ENCODE measurements around the gene KXD1. TPM values are rescaled to one million over a fixed set of nuclear protein-coding genes. Genes with fewer than 3 reads are reported as not detected.

Gene KXD1
- total RNA-seq, 1 experiment from 2014 or later, result 138 TPM

- H2AK5ac ChIP-seq (ENCODE audit: insufficient read length, low read length), result no peak overlapping the region
- H3K27me3 ChIP-seq (ENCODE audit: insufficient read depth, low read length), result peaks cover 16% of the 10 kb centered on the region
- TF ChIP-seq, protein P1, sequence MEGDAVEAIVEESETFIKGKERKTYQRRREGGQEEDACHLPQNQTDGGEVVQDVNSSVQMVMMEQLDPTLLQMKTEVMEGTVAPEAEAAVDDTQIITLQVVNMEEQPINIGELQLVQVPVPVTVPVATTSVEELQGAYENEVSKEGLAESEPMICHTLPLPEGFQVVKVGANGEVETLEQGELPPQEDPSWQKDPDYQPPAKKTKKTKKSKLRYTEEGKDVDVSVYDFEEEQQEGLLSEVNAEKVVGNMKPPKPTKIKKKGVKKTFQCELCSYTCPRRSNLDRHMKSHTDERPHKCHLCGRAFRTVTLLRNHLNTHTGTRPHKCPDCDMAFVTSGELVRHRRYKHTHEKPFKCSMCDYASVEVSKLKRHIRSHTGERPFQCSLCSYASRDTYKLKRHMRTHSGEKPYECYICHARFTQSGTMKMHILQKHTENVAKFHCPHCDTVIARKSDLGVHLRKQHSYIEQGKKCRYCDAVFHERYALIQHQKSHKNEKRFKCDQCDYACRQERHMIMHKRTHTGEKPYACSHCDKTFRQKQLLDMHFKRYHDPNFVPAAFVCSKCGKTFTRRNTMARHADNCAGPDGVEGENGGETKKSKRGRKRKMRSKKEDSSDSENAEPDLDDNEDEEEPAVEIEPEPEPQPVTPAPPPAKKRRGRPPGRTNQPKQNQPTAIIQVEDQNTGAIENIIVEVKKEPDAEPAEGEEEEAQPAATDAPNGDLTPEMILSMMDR (conservative IDR thresholded peaks at IDR 0.05), result no peak
These were observed 60.6 kb downstream of the KXD1 start for GRCh38 chr19:18618236-18618635.

More at GRCh38 chr19:18618236-18618635, 60.6 kb downstream of the KXD1 start:
- Histone ChIP-seq H3T11ph (ENCODE audit: low read length) (no peak overlapping the region), H3K23me2 (ENCODE audit: insufficient read length, low read depth, low read length, poor library complexity, severe bottlenecking) (peaks cover 2% of the 10 kb centered on the region), H2BK15ac (ENCODE audit: low read depth, low read length) (no peak overlapping the region), H2BK5ac (ENCODE audit: insufficient read length, low read length) (no peak overlapping the region), H3K4ac (ENCODE audit: low read depth, low read length) (no peak overlapping the region), H3K23ac (ENCODE audit: insufficient read length, low read depth, low read length) (no peak overlapping the region), H3K79me1 (ENCODE audit: insufficient read depth, low read depth, low read length, poor library complexity, severe bottlenecking) (no peaks in the 10 kb centered on the region), H2BK12ac (ENCODE audit: insufficient read length, low read depth, low read length) (no peak overlapping the region), H3K4me1 (ENCODE audit: insufficient read depth, low read length) (no peaks in the 10 kb centered on the region), H2BK20ac (ENCODE audit: low read depth, low read length, poor library complexity, severe bottlenecking) (no peak overlapping the region), H3K4me2 (ENCODE audit: insufficient read depth, insufficient read length, low read length) (no peak overlapping the region), H3K79me2 (ENCODE audit: insufficient read depth, low read length) (no peaks in the 10 kb centered on the region), H3K18ac (ENCODE audit: insufficient read length, low read depth, low read length) (no peak overlapping the region), H4K91ac (ENCODE audit: insufficient read length, low read depth, low read length) (no peak overlapping the region), H3K9ac (ENCODE audit: extremely low read depth, insufficient read length, low read length) (no peak overlapping the region), H4K20me1 (ENCODE audit: control insufficient read depth, insufficient read depth, insufficient read length) (no peaks in the 10 kb centered on the region), H3K14ac (ENCODE audit: insufficient read depth, low read length) (no peak overlapping the region), H3K56ac (ENCODE audit: insufficient read length, low read depth, low read length) (no peak overlapping the region), H4K8ac (replicated peaks; ENCODE audit: insufficient read length, low read depth, low read length) (no peak overlapping the region), H3K9me3 (ENCODE audit: control insufficient read depth, low read depth, low read length) (no peaks in the 10 kb centered on the region), H4K5ac (ENCODE audit: insufficient read length, low read depth, low read length) (no peak overlapping the region), H2AFZ (ENCODE audit: low read length) (no peak overlapping the region), H2BK120ac (ENCODE audit: low read depth, low read length, poor library complexity, severe bottlenecking) (no peak overlapping the region), H3K27ac (ENCODE audit: insufficient read length, low read depth, low read length) (no peak overlapping the region)
- peaks cover 68% of the 10 kb centered on the region for H3K27me3 Mint-ChIP-seq (ENCODE audit: low read depth)
- H3K9me3 Mint-ChIP-seq, result peaks cover 5 to 6% of the 10 kb centered on the region in 2 experiments; a peak in 4 of 5 replicates
- H3K36me3 Mint-ChIP-seq (ENCODE audit: insufficient read depth in 1 of 3, low read depth in 3 of 3), result peaks cover 0 to 7% (median 4%) of the 10 kb centered on the region in 3 experiments; a peak in 5 of 7 replicates
- H3K27ac Mint-ChIP-seq, result no peak overlapping the region
- H3K4me1 Mint-ChIP-seq, result peaks cover 7 to 10% of the 10 kb centered on the region in 2 experiments
- WGBS (ENCODE audit: extremely low coverage, insufficient read length, low lambda C conversion rate), result no CpG with 5 or more reads among the region's 13 CpGs
- H3K4me3 Mint-ChIP-seq, result no peak overlapping the region
- no peak for DNase-seq

Other genes with a start within 250 kb of the KXD1 start
- 342 and 344 TPM in 2 replicates for gene LSM4, start 234.8 kb upstream of the KXD1 start, total RNA-seq (2021)
- 61.4 and 64.8 TPM in 2 replicates for gene PGPEP1, start 217.3 kb upstream of the KXD1 start, total RNA-seq (2021)
- gene GDF15, start 171.7 kb upstream of the KXD1 start, total RNA-seq (2021), result 5.7 and 7.0 TPM in 2 replicates
- gene LRRC25, start 160.2 kb upstream of the KXD1 start, total RNA-seq (2021), result 0.18 TPM in 1 of 2 replicates, not detected in the other
- 46.1 and 50.0 TPM in 2 replicates for gene SSBP4, start 138.5 kb upstream of the KXD1 start, total RNA-seq (2021)
- gene ISYNA1, start 119.7 kb upstream of the KXD1 start, total RNA-seq (2021), result 241 and 255 TPM in 2 replicates
- 15.5 and 17.0 TPM in 2 replicates for gene ELL, start 35.8 kb upstream of the KXD1 start, total RNA-seq (2021)
- gene FKBP8, start 14.3 kb upstream of the KXD1 start, total RNA-seq (2021), result 308 and 310 TPM in 2 replicates
- 1,265 and 1,276 TPM in 2 replicates for gene UBA52, start 14.0 kb downstream of the KXD1 start, total RNA-seq (2021)
- 72.3 and 79.0 TPM in 2 replicates for gene REX1BD, start 30.9 kb downstream of the KXD1 start, total RNA-seq (2021)
- gene CRLF1, start 48.9 kb downstream of the KXD1 start, total RNA-seq (2021), result 13.9 and 16.2 TPM in 2 replicates
- gene TMEM59L, start 55.0 kb downstream of the KXD1 start, total RNA-seq (2021), result 11.2 and 12.0 TPM in 2 replicates
- gene KLHL26, start 79.2 kb downstream of the KXD1 start, total RNA-seq (2021), result 9.8 and 10.7 TPM in 2 replicates
- 19.0 and 19.1 TPM in 2 replicates for gene CRTC1, start 125.8 kb downstream of the KXD1 start, total RNA-seq (2021)
- gene COMP, start 233.4 kb downstream of the KXD1 start, total RNA-seq (2021), result 0.15 TPM in 1 of 2 replicates, not detected in the other